IMR-90 (cell line): ENCODE data around the gene PDS5B. TPM values are rescaled to one million over a fixed set of nuclear protein-coding genes. Genes with fewer than 3 reads are reported as not detected.

Source experiments
- BHLHE40 ChIP-seq: fragments of 150-350 bp; IDR thresholded peaks from 2 replicates; pipeline ENCODE4 v1.6.1; 2016; ENCODE audit warnings: mild to moderate bottlenecking, low read depth, low read length
- CEBPB ChIP-seq: IDR thresholded peaks from 2 replicates; pipeline ENCODE4 v1.6.1; 2012; ENCODE audit warnings: low read depth, low read length, improper control_type of control experiment
- CTCF ChIP-seq: conservative IDR thresholded peaks from 2 replicates; pipeline ENCODE4 v1.5.1; 2012; ENCODE audit warnings: mild to moderate bottlenecking, low read depth, low read length, improper control_type of control experiment
- FOS ChIP-seq: fragments of 150-350 bp; IDR thresholded peaks from 2 replicates; pipeline ENCODE4 v1.6.1; 2016; ENCODE audit warnings: low read depth, low read length
- MAZ ChIP-seq: IDR thresholded peaks from 2 replicates; pipeline ENCODE4 v1.6.1; 2012; ENCODE audit warnings: low read depth, mild to moderate bottlenecking, low read length, improper control_type of control experiment, moderate library complexity, borderline replicate concordance
- RFX5 ChIP-seq: IDR thresholded peaks from 2 replicates; pipeline ENCODE4 v1.8.0; 2012; ENCODE audit warnings: low read depth, mild to moderate bottlenecking, low read length, moderate library complexity
- USF2 ChIP-seq: fragments of 150-350 bp; IDR thresholded peaks from 2 replicates; pipeline ENCODE4 v1.6.1; 2017; ENCODE audit warnings: mild to moderate bottlenecking, antibody characterized with exemption, low read length, low read depth
- polyA plus RNA-seq, 3 experiments: library from polyadenylated mRNA; depleted of rRNA; stranded (reverse); fragments of >200 nt; gene quantifications; 2 replicates each; pipeline ENCODE4 v1.2.3, GENCODE V29; 2012; ENCODE audit warnings: low replicate concordance in 1 of 3
- total RNA-seq: library from RNA; depleted of rRNA; stranded (reverse); fragments of >200 nt; gene quantifications from 2 replicates; pipeline ENCODE4 v1.2.3, GENCODE V29; 2012

Gene PDS5B
- total and polyA plus RNA-seq, 2 of the 4 experiments (the other 2 are of a cell fraction): 6.2 to 20.1 TPM

- TF ChIP-seq MAZ (peak; percentile 95), FOS (no peak), RFX5 (no peak), BHLHE40 (peak; percentile 54; the same call in 1 of the 2 replicates), CTCF (peak; percentile 97), USF2 (no peak), CEBPB (no peak)
Measured at GRCh38 chr13:32586080-32586900, at the start of gene PDS5B (continued).
